ACHN (cell line): ENCODE results near the gene IL10RB.
A peak's percentile ranks its signal among the peaks of the same experiment; 100 is the strongest.

Experiments
- DNase-seq: peaks from one replicate; pipeline ENCODE4 v3.0.0-alpha.2; 2015
- in situ Hi-C: cut with HindIII; loops from 2 replicates; pipeline ENCODE4 v1.10.0; 2017; ENCODE audit warnings: low sequenced_read_pairs, low pct_ligation_motif_present, low pct_unique_long_range_greater_than_20kb

The IL10RB gene

DNA sequence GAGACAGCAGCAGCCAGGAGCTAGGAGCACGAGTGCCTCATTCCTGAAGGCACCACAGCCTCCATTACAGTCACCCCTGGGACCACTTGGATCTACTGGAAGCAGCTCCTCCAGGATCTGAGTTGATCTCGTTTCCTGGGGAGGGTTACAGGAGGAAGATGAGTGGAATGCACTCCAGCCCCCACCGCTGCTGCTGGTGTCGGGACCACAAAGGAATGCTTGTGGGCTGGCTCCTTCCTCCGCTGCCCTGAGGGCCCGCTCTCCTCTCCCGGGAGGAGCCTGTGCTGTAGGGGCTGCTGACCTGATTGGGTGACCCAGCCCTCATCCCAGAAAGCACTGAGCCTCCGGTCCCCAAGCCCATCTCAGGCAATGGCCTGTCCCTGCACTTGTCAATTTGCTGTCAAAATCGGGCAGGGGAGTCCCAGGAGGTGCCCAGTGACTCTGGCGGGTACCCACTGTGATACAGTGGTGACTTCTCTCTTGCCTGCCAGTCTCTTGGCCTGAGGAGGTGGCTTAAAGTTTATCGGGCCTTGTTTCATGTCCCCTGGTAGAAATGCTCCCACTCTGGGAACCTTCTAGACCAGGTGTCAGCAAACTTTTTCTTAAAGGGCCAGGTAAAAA, 23.1 kb downstream of the IL10RB start:
- in situ Hi-C loops, result no loop called here
- DNase-seq, result no peak

DNA sequence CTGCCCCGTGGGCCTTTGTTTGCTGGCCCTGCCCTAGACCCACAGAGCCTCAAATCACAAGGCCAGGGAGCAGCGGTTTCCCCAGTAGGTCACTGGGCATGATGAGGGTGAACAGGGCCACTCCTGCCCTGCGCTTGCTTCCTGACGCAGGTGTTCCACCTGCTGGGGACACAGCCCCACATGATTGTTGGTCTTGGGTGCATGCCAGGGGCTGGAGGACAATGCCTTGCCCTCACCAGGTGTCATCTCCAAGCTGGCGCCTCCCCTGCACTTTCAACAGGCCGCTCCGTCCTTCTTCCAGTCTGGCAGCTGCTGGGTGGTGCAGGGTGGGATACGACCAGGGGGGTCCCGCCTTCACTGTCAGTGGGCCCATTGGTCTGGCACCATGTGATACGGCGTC, 24.3 kb downstream of the IL10RB start:
- in situ Hi-C loops, result no loop called here
- DNase-seq, result no peak

DNA sequence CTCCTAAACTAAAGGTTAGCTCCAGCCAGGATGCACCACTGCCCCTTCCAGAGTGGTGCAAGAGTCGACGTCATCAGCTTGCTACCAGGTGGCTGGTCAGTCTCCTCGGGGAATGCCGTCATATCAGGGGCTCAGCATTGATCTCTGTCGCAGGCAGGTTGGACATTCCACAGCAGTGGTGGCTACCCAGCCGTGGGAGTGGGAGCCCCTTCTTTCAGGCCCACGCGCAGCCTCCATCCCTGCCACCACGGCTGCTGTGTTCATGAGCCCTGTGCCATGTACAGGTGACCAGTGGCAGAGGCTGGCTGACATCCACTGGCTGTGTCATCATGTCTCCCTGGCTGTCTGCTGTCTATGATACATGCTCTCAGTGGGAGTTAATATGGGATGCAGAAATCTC, 25.5 kb downstream of the IL10RB start:
- in situ Hi-C loops, result no loop called here
- no peak for DNase-seq

DNA sequence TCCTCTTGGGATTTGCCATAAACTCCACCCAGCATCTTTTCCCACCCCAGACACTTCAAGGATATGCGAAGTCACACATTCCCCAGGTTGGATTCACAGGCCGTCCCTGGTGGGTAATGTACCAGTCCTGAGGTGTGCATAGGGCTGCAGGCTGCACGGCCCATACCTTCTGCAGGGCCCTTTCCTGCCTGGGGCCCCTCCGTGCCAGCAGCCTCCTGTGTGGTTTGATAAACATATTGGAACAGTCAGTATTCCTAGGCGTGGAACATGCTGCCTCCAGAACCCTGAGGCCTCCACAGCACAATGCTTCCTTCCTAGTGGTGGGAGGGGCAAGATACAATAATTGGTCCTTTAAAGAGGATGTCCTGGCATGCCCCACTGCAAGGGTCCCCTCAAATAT, 26.6 kb downstream of the IL10RB start:
- no peak for DNase-seq
- in situ Hi-C loops, result no loop called here

DNA sequence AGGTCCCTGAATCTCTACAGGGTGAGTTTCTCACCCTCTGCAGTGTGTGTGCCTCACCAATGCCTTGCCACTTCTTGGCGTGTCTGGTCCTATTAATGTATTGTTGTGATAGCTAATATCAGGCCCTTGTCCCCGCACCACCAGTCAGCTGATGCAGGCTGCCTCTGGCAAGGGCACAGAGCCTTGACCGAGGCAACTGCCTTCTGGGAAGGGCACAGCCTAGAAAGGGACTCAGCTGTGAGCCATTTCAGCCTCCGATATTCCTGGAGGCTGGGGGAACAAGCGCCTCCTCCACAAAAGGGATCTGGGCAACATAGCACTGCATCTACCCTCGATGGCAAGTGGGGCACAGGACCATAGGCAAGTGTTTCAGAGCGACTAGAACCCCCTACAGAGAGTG, 27.0 kb downstream of the IL10RB start:
- in situ Hi-C loops, result no loop called here

DNA sequence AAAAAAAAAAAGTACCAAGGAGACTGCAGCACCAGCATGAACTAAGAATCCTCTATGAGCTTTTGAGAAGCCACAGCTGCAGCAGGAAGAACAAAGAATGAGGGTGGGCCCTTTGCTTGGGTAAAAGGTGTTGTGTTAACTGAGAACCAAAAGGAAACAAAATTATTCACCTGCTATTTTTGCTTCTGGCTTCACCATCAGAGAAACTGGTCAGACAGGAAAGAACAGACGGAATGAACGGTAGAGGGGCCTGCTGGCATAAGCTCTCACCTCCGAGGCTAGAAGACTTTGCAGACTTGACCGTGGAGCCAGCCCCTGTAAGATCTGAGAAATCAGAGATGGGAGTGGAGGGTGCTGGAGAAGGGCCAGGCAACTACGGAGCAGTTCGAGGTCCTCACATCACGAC, 27.6 kb downstream of the IL10RB start:
- in situ Hi-C loops, result no loop called here
- no peak for DNase-seq

More for the DNA sequence above, 27.0 kb downstream of the IL10RB start:
- no peak for DNase-seq

DNA sequence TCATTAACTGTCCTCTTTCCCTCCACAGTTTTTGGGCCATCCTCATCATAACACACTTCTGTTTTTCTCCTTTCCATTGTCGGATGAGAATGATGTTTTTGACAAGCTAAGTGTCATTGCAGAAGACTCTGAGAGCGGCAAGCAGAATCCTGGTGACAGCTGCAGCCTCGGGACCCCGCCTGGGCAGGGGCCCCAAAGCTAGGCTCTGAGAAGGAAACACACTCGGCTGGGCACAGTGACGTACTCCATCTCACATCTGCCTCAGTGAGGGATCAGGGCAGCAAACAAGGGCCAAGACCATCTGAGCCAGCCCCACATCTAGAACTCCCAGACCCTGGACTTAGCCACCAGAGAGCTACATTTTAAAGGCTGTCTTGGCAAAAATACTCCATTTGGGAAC, 30.0 kb downstream of the IL10RB start:
- in situ Hi-C loops, result no loop called here
- DNase-seq, result no peak

DNA sequence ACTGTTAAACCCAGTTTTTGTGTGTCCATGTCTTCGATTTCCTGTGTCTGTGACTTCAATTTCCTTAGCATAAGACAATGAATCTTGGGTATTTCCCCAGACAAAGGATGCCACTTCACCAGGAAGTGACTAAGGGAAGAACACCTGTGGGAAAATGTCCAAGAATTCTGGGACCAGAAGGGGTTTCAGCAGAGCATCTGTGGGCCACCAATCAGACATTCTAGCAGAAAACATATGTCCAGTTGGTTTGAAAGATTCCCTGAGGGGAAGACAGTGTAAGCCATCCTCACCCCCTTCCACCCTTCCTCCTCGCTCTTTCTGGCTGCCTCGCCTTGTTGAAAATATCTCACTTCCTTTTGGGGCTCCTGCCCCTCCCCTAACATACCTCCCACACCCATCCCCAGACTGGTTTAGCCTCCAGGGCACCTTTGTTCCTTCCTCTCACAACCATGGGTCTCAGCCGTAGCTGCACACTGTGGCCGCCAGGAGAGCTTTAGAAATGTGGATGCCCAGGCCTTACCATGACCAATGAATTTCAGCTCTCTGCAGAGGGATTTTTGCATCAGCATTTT, 33.1 kb downstream of the IL10RB start:
- in situ Hi-C loops, result no loop called here
- no peak for DNase-seq

DNA sequence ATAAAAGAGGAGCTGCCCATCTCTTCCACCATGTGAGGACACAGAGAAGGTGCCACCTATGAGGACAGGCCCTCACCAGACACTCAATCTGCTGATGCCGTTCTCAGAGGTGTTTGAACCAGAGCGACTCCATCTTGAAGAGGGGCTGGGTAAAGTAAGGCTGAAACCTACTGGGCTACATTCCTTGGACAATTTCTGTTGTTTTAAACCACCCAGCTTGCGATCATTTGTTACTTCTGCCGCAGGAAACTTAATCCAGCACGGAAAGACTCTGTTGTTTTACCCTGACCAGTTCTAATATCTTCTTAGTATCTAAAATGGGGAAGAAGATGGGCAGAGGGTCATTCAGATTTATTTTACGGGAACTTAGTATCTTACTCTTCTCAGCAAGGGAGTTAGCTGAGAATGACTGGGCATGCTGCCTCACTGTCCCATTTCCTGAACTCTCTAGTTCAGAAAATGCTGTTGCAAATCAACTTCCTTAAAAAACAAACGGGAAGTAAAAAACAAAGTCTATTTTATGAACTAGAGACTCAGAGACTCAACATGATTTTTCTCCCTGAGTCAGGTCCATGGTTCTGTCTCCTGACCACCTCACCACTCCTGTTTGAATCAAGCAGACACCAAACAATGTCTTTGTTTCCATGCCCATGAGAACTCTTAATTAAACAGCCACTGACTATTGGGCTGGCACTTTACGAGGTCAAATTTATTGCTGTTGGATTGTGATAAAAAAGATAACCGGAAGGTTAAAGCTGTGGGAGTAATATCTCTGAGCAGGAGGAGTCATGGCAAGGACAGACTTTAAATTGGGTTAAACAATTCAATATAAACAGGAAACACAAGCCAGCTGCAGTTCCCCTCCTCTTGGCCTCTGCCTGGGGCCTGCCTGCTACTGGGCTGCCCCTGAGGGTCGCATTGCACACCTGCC, 34.8 kb downstream of the IL10RB start:
- no peak for DNase-seq
- in situ Hi-C loops, result no loop called here

DNA sequence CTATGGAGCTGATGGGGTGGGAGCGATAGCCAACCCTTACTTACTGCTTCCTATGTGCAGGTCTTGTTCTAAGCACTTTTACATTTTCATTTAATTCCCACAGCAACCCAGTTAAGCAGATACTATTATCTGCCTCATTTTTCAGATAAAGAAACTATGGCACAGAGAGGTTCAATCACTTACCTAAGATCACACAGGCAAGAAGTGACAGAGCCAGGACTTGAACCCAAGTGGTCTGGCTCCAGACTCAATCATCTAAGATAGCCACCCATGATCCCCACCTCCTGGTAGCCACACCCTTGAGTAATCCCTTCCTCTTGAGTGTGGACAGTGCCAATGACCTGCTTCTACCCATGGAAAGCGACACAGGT, 35.5 kb downstream of the IL10RB start:
- DNase-seq, result no peak
- in situ Hi-C loops, result no loop called here

DNA sequence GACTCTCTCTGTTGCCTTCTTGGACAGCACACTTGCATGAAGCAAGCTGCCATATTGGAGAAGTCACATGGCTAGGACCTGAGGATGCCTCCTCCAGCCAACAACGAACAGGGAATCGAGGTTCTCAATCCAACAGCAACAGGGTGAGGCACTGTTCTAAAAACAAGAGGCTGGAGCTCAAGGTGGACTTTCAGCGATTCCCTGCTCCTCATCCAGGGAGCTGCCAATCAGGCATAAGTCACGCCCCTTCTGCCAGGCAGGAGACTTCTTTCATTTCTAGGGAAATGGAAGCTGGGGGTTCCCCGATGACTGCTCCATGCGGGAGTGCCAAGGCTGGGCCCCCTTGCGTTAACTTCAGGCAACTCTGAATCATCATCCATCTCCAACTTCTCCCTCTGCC, 35.9 kb downstream of the IL10RB start:
- in situ Hi-C loops, result no loop called here
- peak; percentile 10 for DNase-seq

DNA sequence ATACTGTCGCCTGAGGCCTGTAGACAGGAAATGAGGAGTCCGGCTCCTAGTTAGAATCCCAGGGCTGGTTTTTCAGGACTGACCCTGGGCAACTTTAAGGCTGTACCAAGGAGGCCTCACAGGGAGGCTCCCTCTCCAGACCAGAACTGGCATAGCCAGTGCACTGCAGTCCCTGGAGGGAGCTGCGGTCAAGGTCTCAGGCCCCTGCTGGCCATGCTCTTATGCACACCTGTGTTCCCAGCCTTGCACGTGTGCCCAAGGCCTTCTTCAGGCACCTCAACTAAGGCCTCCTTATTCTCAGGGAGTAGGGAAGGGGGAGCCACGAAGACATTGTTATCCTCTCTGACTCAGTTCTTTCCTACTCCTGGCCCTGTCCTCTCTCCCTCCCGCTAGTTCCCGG, 36.6 kb downstream of the IL10RB start:
- in situ Hi-C loops, result no loop called here
- DNase-seq, result no peak

DNA sequence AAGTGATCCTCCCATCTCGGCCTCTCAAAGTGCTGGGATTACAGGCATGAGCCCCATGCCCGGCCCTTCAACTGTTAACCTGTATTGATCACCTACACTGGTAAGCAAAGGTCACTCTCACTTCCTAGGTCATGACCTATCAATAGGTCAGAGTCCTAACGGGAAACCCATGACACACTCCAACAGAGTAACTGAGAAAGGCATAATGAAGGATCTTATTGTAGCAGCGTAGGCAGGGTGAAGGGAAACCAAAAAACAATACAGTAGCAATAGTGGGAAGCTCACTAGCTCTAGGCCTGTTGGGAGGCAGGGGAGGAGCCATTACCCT, 39.1 kb downstream of the IL10RB start:
- in situ Hi-C loops, result no loop called here
- DNase-seq, result no peak

DNA sequence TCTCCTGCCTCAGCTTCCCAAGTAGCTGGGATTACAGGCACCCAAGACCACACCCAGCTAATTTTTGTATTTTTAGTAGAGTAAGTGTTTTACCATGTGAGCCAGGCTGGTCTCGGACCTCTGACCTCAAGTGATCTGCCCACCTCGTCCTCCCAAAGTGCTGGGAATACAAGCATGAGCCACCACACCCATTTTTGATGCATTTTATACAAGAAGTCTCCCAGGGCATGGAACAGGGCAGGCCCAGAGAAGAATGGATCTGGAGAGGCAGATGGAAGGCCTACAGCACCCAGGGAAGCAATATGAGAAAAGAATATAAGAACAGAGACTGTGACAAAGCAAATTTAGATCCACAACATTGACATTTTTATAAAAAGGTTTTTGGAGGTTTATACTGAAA, 39.8 kb downstream of the IL10RB start:
- no peak for DNase-seq
- in situ Hi-C loops, result no loop called here

DNA sequence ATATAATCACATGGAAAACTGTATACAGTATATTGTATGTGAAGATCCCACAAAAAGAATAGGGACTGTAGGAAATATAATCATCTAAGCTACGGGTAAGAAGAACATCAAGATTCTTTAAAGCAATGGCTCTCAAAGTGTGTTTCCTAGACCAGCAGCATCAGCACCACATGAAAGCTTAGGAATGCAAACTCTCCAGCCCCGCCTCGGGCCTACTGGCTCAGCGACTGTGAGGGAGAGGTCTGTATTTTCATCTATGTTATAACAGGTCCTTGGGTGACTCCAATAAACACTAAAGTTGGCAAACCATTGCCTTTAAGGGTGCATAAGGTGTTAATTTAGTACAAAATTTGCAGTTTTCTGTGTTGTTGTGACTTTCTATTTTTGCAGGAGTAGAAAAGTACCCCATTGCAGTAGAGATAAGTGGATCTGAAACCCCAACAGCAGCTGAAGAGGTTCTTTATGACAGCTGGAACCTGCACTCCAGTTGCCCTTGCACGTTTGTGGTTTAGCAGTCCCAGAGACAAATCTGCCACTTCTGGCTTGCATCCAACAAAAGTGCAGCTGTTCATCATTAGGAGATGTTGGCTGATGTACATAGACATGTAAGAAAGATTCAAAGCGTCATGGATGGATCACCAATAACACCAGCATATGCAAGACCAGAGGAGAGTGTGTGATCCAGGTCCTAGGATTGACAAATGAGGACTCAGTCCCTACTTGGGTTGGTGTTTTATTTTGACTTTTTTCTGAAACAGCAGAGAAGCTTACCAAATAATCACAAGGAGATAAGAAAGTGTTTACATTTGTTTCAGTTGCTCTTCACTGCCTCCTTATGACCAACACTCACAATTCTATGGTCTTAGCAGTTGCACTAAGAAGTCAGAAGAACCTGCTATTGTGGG, 42.7 kb downstream of the IL10RB start:
- in situ Hi-C loops, result no loop called here
- DNase-seq, result no peak

DNA sequence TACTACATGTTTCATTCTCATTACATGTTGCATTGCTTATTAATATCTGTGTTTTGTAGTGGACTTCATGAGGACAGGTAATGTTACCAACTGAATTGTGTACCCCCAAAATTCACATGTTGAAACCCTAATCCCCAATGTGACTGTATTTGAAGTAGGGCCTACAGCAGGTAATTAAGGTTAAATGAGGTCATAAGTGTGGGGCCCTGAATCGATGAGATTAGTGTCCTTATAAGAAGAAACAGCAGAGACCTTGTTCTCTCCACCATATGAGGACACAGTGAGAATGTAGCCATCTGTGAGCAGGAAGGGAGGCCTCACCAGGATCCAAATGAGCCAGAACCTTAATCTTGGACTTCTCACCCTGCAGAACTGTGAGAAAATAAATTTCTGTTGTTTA, 43.6 kb downstream of the IL10RB start:
- in situ Hi-C loops, result no loop called here

DNA sequence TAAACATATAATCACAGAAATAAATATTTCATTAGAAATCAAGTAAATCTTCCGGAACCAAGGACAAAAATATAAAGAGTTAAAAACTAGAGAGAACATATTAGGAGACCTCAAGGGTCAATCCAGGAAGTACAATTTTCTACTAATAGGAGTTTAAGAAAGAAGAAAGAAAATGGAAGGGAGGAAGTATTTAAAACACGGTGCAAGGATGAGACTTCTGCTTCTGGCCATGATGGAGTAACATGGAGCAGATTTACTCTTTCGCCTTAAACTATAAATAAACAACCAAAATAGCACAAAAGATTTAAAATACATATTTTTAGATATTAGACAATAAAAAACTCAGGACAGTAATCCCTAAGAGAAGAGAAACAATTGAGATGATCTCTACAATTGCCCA, 46.0 kb downstream of the IL10RB start:
- no peak for DNase-seq
- in situ Hi-C loops, result no loop called here

More for the DNA sequence above, 43.6 kb downstream of the IL10RB start:
- DNase-seq, result no peak

DNA sequence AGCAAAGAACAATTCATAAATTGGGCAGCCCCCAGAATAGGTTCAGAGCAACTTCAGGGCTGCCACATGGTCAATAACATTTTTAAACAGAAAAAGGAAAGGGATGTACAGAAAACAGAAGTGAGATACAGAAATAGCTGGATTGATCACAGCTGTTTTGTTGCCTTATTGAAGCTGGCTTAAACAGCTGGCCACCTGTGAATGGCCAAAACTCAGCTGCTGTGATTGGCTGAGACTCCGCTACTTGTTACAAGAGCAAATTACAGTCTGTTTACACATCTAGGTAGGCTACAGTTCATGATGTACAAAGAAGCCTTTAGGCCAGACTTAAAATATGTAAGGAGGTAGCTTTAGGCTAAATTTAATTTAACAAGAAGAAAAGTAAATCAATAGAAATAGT, 47.0 kb downstream of the IL10RB start:
- DNase-seq, result no peak
- in situ Hi-C loops, result no loop called here

DNA sequence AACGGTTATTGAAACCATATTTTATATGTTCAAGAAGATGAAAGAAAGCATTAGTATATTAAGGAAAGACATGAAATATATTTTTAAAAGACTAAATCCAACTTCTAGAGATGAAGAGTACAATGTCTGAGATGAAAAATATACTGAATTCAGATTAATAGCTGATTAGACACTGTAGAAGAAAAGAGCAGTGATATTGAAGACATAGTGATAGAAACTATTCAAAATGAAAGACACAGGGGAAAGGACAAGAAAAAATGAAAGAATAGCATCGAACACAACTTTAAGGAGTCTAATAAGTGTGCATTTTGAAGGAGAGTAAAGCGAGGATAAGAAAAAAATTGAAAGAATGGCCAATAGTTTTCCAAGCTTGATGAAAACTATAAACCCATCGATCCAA, 47.4 kb downstream of the IL10RB start:
- in situ Hi-C loops, result no loop called here
- no peak for DNase-seq
